ENCODE measurements around the gene DIP2A.
"Not testable (repeated sequence)": the region's sequence is repeated elsewhere in the genome, so short reads cannot be mapped to it uniquely, and the experiment has no call there.

The DIP2A gene

GRCh38 chr21:46457801-46458314 lies 833 bp upstream of the DIP2A start:
- Histone ChIP-seq H3K4me3 (ENCODE audit: low read depth, low read length) (peak overlapping the region; percentile 64), H3K27me3 (no peaks in the 10 kb centered on the region), H3K9me3 (no peaks in the 10 kb centered on the region), H3K4me1 (peaks cover 6% of the 10 kb centered on the region), H3K36me3 (peaks cover 10% of the 10 kb centered on the region)
- peak; percentile 49 for DNase-seq
- TF ChIP-seq CTCF (IDR thresholded peaks at IDR 0.05; ENCODE audit: low read depth, low read length), result no peak

GRCh38 chr21:46459024-46459355 lies 299 bp downstream of the DIP2A start:
- H3K9me3 ChIP-seq, result no peaks in the 10 kb centered on the region

GRCh38 chr21:46459356-46460112 lies 843 bp downstream of the DIP2A start:
- peak overlapping the region; percentile 78 for H3K4me3 ChIP-seq (ENCODE audit: low read depth, low read length)
- no peaks in the 10 kb centered on the region for H3K27me3 ChIP-seq
- H3K4me1 ChIP-seq, result peaks cover 6% of the 10 kb centered on the region
- TF ChIP-seq CTCF (IDR thresholded peaks at IDR 0.05; ENCODE audit: low read depth, low read length), result no peak
- H3K9me3 ChIP-seq, result no peaks in the 10 kb centered on the region
- H3K36me3 ChIP-seq, result peaks cover 16% of the 10 kb centered on the region
- peak; percentile 24 for DNase-seq

More at GRCh38 chr21:46459024-46459355, 299 bp downstream of the DIP2A start:
- no peak for DNase-seq
- Histone ChIP-seq H3K4me1 (peaks cover 6% of the 10 kb centered on the region), H3K4me3 (ENCODE audit: low read depth, low read length) (peak overlapping the region; percentile 78), H3K36me3 (peaks cover 16% of the 10 kb centered on the region), H3K27me3 (no peaks in the 10 kb centered on the region)
- TF ChIP-seq CTCF (IDR thresholded peaks at IDR 0.05; ENCODE audit: low read depth, low read length), result no peak

- no peak overlapping the region for H3K4me3 ChIP-seq (ENCODE audit: low read depth, low read length)
- H3K27me3 ChIP-seq, result no peaks in the 10 kb centered on the region
- H3K4me1 ChIP-seq, result peaks cover 3% of the 10 kb centered on the region; the same call in 1 of the 2 replicates
- H3K36me3 ChIP-seq, result peaks cover 8% of the 10 kb centered on the region
- TF ChIP-seq CTCF (IDR thresholded peaks at IDR 0.05; ENCODE audit: low read depth, low read length), result no peak
- no peaks in the 10 kb centered on the region for H3K9me3 ChIP-seq
- no peak for DNase-seq
These were observed 3.2 kb downstream of the DIP2A start for GRCh38 chr21:46461909-46462308.

GRCh38 chr21:46465153-46465552 lies 6.5 kb downstream of the DIP2A start:
- H3K27me3 ChIP-seq; H3K4me1 ChIP-seq; DNase-seq; H3K4me3 ChIP-seq (ENCODE audit: low read depth, low read length); H3K9me3 ChIP-seq: not testable (repeated sequence)
- peaks cover 12% of the 10 kb centered on the region for H3K36me3 ChIP-seq

- no peak for DNase-seq
- Histone ChIP-seq H3K9me3 (no peaks in the 10 kb centered on the region), H3K36me3 (peaks cover 12% of the 10 kb centered on the region), H3K4me3 (ENCODE audit: low read depth, low read length) (no peak overlapping the region), H3K27me3 (no peaks in the 10 kb centered on the region), H3K4me1 (no peaks in the 10 kb centered on the region)
- TF ChIP-seq CTCF (IDR thresholded peaks at IDR 0.05; ENCODE audit: low read depth, low read length), result no peak
These were observed 7.0 kb downstream of the DIP2A start for GRCh38 chr21:46465651-46466050.

Data from BE2C (cell line).